Measurements from ENCODE around the gene NUTM2A. TPM values are rescaled to one million over a fixed set of nuclear protein-coding genes. Genes with fewer than 3 reads are reported as not detected.
A peak's percentile ranks its signal among the peaks of the same experiment; 100 is the strongest.
"Not testable (repeated sequence)": the region's sequence is repeated elsewhere in the genome, so short reads cannot be mapped to it uniquely, and the experiment has no call there.

Gene NUTM2A
- total RNA-seq, 6 experiments from 2014 or later: 0.21 to 1.5 (median 0.56) TPM; not detected in 1

DNA sequence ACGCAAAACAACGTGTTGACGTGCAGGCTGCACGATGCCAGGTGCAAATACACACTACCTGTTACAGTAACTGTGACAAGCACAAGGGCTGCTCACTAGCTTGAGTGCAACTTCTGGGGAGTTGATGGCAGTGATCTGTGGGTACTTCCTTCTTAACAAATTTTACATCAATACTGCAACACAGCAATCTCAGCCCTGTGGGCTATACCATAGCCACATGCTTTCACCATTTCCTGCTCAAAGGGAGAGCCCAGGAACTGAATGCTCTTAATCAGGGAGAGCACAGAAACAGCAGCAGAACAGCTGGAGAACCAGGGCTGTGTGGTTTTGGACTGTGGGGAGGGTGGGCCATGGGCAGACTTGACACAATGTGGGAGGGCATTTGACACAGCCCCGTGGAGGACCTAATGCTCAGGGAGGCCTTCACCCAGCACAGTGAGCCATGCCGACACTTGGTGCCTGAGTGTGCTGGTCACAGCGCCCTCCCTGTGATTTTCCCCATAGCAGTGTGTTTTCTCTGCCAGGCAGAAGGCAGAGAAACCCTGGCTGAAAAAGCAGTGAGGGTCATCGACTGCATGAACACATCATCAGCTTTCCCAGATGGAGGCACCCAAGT, 12.0 kb upstream of the NUTM2A start:
- peak in 1 of 4 donors; percentile 18 for ATAC-seq
- not testable (repeated sequence) for H3K27ac ChIP-seq, H3K36me3 ChIP-seq

DNA sequence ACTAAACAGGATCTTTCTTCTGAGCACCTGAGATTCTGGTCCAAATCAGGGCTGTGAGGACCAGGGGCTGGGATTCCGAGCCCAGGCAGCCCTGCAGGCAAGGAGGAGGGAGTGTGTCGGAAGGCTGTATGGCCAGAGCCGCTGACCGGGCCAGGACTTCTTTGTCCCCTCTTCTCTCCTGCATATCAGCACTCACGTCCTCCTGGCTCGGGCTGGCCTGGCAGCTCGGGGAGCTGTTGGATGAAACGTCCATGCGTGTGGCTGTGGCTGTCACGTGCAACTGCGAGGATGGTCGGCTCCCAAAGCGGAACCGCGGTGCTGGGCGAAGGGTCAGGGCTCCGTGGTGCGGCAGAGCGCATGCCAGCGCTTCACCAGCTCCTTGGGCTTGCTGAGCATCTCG, 11.4 kb upstream of the NUTM2A start:
- H3K36me3 ChIP-seq; H3K9me3 ChIP-seq; H3K4me1 ChIP-seq; H3K27ac ChIP-seq; H3K27me3 ChIP-seq; intact Hi-C loops (cut with DNase I); H3K4me3 ChIP-seq: not testable (repeated sequence)
- ATAC-seq (peak in 1 of 4 donors; percentile 11), DNase-seq (peak in 1 of 3 donors; percentile 21)
- 78% methylated on average over 5 of the region's 21 CpGs for WGBS (ENCODE audit: insufficient coverage, low coverage, low lambda C conversion rate, missing lambda C conversion rate)

More for the DNA sequence above, 12.0 kb upstream of the NUTM2A start:
- H3K4me3 ChIP-seq; H3K4me1 ChIP-seq; intact Hi-C loops (cut with DNase I); H3K27me3 ChIP-seq; H3K9me3 ChIP-seq; DNase-seq: not testable (repeated sequence)
- 48% methylated on average over 4 of the region's 8 CpGs for WGBS (ENCODE audit: insufficient coverage, low coverage, low lambda C conversion rate, missing lambda C conversion rate)

DNA sequence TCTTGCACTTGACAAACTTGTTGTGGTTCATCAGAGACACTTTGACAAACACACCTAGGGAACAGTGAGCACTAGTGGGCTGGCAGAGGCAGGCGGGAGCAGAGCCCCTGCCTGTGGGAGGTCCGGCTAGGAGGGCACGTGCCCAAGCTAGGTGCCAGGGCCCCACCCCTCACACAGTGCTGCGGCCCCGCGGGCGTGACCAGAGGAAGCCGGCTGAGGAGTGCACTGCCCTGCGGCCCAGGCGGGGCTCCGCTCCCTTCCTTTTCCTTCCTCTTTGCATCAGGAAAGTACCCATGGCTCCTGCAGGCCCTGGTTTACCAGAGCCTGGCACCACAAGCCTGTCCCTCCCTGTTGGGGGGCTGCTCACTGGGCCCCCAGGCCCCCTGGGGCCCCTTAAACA, 9.1 kb upstream of the NUTM2A start:
- H3K27ac ChIP-seq; H3K27me3 ChIP-seq; H3K4me1 ChIP-seq; H3K36me3 ChIP-seq; H3K4me3 ChIP-seq; intact Hi-C loops (cut with DNase I); H3K9me3 ChIP-seq: not testable (repeated sequence)
- ATAC-seq: peak; percentile 25 to 55 (median 52)
- no CpG with 5 or more reads among the region's 11 CpGs for WGBS (ENCODE audit: insufficient coverage, low coverage, low lambda C conversion rate, missing lambda C conversion rate)
- DNase-seq: peak in 1 of 3 donors; percentile 23

DNA sequence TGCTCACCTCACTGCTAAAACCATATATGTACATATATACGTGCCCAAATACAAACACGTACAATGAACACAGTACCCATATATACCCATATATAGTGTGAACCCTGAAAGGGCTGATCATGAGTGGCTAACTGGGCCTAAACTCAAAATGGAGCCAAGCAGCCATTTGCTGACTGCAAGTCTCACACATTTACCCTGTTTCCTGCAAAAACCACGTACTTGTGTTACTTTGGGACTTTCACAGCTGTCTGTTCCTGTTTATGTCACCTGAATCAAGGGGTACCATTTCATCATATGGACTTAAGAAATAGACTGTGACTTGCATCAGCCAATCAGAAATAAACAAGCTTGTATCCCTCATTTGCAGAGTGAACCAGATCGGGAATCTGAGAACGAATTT, 5.9 kb upstream of the NUTM2A start:
- H3K4me3 ChIP-seq; H3K9me3 ChIP-seq; intact Hi-C loops (cut with DNase I); H3K27me3 ChIP-seq; H3K4me1 ChIP-seq; H3K36me3 ChIP-seq; H3K27ac ChIP-seq; ATAC-seq; DNase-seq: not testable (repeated sequence)
- 83% methylated on average over 1 of the region's 5 CpGs for WGBS (ENCODE audit: insufficient coverage, low coverage, low lambda C conversion rate, missing lambda C conversion rate)

DNA sequence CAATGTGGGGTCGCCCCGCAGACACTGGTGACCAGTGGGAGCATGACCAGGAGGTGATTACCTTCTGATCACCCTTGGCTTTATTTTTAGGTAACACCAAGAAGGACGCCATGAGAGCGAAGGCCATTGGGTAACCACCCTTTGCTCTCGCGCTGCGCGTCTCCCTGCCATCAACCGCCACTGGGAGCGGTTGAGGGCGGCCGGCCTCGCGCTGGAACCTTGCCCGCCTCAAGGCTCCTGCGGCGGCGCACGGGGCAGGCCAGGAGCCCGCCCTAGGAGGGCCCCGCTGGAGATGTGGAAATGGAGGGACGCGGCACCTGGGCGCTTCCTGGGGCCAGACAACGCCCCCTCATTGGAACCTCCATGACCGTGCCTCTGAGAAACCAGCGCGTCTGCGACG, 2.5 kb upstream of the NUTM2A start:
- H3K36me3 ChIP-seq; H3K9me3 ChIP-seq; DNase-seq; H3K27me3 ChIP-seq; ATAC-seq; H3K4me3 ChIP-seq; intact Hi-C loops (cut with DNase I); H3K4me1 ChIP-seq; H3K27ac ChIP-seq: not testable (repeated sequence)
- 90% methylated on average over 17 of the region's 30 CpGs for WGBS (ENCODE audit: insufficient coverage, low coverage, low lambda C conversion rate, missing lambda C conversion rate)

DNA sequence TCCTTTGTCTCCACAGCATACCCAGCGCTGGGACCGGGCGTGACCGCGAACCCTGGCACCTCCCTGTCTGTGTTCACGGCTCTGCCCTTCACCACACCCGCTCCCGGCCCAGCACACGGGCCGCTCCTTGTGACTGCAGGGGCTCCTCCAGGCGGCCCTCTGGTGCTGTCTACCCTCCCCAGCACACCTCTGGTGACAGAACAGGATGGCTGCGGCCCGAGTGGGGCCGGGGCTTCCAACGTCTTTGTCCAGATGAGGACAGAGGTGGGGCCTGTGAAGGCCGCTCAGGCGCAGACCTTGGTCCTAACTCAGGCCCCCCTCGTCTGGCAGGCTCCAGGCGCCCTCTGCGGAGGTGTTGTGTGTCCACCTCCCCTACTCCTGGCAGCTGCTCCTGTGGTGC, 3.0 kb downstream of the NUTM2A start:
- DNase-seq, ATAC-seq: not testable (repeated sequence)

DNA sequence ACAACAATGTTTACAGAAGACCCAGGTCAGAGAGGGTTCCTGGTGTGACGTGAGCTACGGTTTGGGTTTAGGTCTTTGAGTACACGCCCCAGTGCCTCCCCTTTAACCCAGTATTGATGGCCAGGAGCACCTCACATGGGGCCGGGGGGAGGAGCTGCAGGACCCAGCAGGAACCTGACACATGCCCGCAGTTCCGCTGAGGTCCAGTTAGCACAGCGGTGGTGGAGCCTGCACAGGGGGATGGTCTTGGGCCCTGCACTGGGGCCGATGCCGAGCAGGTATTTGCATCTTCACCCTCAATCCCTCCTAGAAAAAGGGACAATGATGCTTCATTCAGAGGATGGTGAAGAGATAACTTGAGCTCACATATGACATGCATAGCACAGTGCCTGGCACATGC, 4.0 kb downstream of the NUTM2A start:
- ATAC-seq; H3K4me1 ChIP-seq; DNase-seq; H3K36me3 ChIP-seq; H3K27ac ChIP-seq; H3K4me3 ChIP-seq; intact Hi-C loops (cut with DNase I); H3K9me3 ChIP-seq; H3K27me3 ChIP-seq: not testable (repeated sequence)
- no CpG with 5 or more reads among the region's 9 CpGs for WGBS (ENCODE audit: insufficient coverage, low coverage, low lambda C conversion rate, missing lambda C conversion rate)

More for the DNA sequence above, 3.0 kb downstream of the NUTM2A start:
- H3K4me3 ChIP-seq; H3K9me3 ChIP-seq; H3K27me3 ChIP-seq; H3K27ac ChIP-seq; H3K4me1 ChIP-seq; intact Hi-C loops (cut with DNase I); H3K36me3 ChIP-seq: not testable (repeated sequence)
- no CpG with 5 or more reads among the region's 20 CpGs for WGBS (ENCODE audit: insufficient coverage, low coverage, low lambda C conversion rate, missing lambda C conversion rate)

DNA sequence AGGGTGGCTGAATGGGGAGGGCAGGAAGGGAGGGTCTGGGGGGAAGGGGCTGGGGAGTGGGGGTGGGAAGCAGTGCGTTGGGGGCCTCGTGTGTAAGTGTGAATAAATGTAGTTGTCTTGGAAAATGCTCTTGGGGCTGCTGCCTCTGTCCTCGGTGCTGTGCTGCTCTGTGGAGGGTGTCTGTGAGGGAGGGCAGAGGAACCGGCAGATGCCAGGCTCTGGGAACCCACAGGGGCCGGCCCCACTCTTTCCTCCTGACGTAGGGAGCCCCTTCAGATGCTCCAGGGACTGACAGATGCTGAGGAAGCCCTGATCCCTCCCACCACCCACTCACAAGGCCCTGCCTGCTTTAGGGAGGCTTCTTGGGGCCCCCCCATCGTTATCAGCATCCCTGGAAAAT, 9.6 kb downstream of the NUTM2A start:
- H3K4me1 ChIP-seq; H3K9me3 ChIP-seq; H3K36me3 ChIP-seq; ATAC-seq; intact Hi-C loops (cut with DNase I); DNase-seq; H3K27me3 ChIP-seq; H3K27ac ChIP-seq; H3K4me3 ChIP-seq: not testable (repeated sequence)
- WGBS (ENCODE audit: insufficient coverage, low coverage, low lambda C conversion rate, missing lambda C conversion rate): no CpG with 5 or more reads among the region's 7 CpGs

DNA sequence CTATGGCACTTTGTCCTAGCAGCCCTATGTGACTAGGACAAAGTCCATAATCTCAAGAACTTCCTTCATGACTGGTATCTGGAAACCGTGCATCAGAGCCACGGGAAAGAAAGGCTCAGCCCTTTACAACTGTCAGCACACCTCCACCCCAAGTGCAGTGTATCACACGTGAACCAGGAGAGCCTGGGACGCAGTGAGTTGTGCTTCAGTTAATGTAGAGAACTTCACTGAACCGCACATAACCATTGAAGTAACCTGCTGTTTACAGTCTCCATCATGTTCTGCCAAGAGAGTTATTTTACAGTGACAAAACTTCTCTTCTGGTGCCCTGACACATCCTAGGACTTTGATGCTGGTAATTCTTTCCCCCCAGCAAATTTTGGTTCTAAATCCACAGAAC, 12.0 kb downstream of the NUTM2A start:
- H3K27ac ChIP-seq; H3K36me3 ChIP-seq; H3K9me3 ChIP-seq; DNase-seq; intact Hi-C loops (cut with DNase I); H3K4me3 ChIP-seq; H3K4me1 ChIP-seq; ATAC-seq; H3K27me3 ChIP-seq: not testable (repeated sequence)
- WGBS (ENCODE audit: insufficient coverage, low coverage, low lambda C conversion rate, missing lambda C conversion rate): 100% methylated on average over 1 of the region's 5 CpGs

DNA sequence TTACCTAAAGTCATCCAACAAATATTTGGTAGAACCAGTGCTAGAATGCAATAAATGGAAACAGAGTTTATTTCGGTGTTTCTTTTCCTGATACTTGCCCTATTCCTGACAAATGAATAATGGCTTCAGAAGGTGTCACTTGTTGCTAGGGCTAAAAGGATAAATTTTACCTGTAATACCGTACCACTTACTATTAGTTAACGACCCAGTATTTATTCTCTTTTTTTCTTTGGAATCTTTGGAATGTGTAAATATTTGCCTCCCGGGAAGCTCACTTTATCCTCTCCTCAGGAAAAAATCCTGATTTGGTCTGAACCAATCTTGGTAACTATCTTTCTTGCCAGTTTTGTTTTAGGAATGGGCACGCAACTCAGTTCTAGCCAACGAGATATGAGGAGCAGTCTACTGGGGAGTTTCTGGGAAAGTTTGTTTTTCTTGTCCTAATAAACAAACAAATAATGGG, 14.1 kb downstream of the NUTM2A start:
- H3K4me3 ChIP-seq; H3K27me3 ChIP-seq; H3K4me1 ChIP-seq; intact Hi-C loops (cut with DNase I); DNase-seq; H3K9me3 ChIP-seq; H3K36me3 ChIP-seq; H3K27ac ChIP-seq: not testable (repeated sequence)
- peak; percentile 70 to 91 (median 82) for ATAC-seq
- 28% methylated on average over 5 of the region's 6 CpGs for WGBS (ENCODE audit: insufficient coverage, low coverage, low lambda C conversion rate, missing lambda C conversion rate)

DNA sequence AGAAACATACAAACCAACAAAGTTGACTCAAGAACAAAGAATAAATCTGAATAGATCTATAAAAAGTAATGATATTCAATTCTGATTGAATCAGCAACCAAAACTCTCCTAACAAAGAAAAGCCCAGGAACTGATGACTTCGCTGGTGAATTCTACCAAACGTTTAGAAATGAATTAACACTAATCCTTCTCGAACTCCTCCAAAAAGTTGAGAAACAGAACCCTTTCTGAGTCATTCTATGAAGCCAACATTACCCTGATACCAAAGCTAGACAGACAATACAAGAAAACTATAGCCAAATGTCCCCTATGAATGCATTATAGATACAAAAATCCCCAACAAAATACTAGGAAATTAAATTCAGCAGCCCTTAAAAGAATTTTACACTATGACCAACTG, 16.9 kb downstream of the NUTM2A start:
- no CpG with 5 or more reads among the region's 3 CpGs for WGBS (ENCODE audit: insufficient coverage, low coverage, low lambda C conversion rate, missing lambda C conversion rate)
- intact Hi-C loops (cut with DNase I); H3K27me3 ChIP-seq; H3K27ac ChIP-seq; H3K4me3 ChIP-seq; H3K4me1 ChIP-seq; ATAC-seq; H3K9me3 ChIP-seq; DNase-seq; H3K36me3 ChIP-seq: not testable (repeated sequence)

DNA sequence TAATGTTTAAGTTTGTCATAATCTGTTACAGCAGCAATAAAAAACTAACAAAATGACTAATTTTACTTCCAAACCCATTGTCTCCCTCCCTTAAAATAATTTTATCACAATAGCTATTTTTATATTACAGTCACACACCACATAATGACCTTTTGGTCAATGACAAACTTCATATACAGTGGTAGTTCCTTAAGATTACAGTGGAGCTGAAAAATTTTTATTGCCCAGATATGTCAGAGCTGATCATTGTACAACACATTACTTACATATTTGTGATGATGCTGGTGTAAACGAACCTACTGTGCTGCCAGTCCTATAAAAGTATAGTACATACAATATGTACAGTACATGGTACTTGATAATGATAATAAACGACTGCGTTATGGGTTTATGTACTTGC, 22.1 kb downstream of the NUTM2A start:
- WGBS (ENCODE audit: insufficient coverage, low coverage, low lambda C conversion rate, missing lambda C conversion rate): 50% methylated on average over 1 of the region's 3 CpGs
- ATAC-seq; H3K27me3 ChIP-seq; H3K4me1 ChIP-seq; intact Hi-C loops (cut with DNase I); H3K9me3 ChIP-seq; H3K36me3 ChIP-seq; H3K27ac ChIP-seq; H3K4me3 ChIP-seq; DNase-seq: not testable (repeated sequence)

Measured in right lobe of liver (tissue), 6 donors.